Osteocyte (in vitro differentiated cells): ENCODE measurements around the gene TECPR1. TPM values are rescaled to one million over a fixed set of nuclear protein-coding genes. Genes with fewer than 3 reads are reported as not detected.
A peak's percentile ranks its signal among the peaks of the same experiment; 100 is the strongest.

Experiments
- DNase-seq: peaks from one replicate; pipeline ENCODE4 v3.0.0; 2021; ENCODE audit warnings: mixed read lengths; ENCODE audit not compliant: unreplicated experiment; ENCODE audit errors: extremely low spot score
- H3K27ac Mint-ChIP-seq: one replicate; pipeline ENCODE4 v1.8.0; 2021; ENCODE audit warnings: mild to moderate bottlenecking, mixed read lengths; ENCODE audit not compliant: unreplicated experiment
- H3K27me3 Mint-ChIP-seq: one replicate; pipeline ENCODE4 v1.8.0; 2021; ENCODE audit warnings: mixed read lengths; ENCODE audit not compliant: unreplicated experiment
- H3K36me3 Mint-ChIP-seq: one replicate; pipeline ENCODE4 v1.8.0; 2021; ENCODE audit warnings: mixed read lengths; ENCODE audit not compliant: unreplicated experiment
- H3K4me1 Mint-ChIP-seq: one replicate; pipeline ENCODE4 v1.8.0; 2021; ENCODE audit warnings: mixed read lengths; ENCODE audit not compliant: unreplicated experiment
- H3K4me3 Mint-ChIP-seq: one replicate; pipeline ENCODE4 v1.8.0; 2021; ENCODE audit warnings: mild to moderate bottlenecking, moderate library complexity, mixed read lengths; ENCODE audit not compliant: unreplicated experiment
- H3K9me3 Mint-ChIP-seq: one replicate; pipeline ENCODE4 v1.8.0; 2021; ENCODE audit warnings: mixed read lengths; ENCODE audit not compliant: unreplicated experiment
- CTCF ChIP-seq: fragments of 200-600 bp; sonication (generic); IDR thresholded peaks from 2 replicates; pipeline ENCODE4 v1.5.0; 2021; ENCODE audit warnings: antibody characterized with exemption, mild to moderate bottlenecking, moderate library complexity
- total RNA-seq: library from RNA; stranded (reverse); gene quantifications from 2 replicates; pipeline ENCODE4 v1.2.1, GENCODE V29; 2021

TECPR1 gene
- total RNA-seq, 1 donor from 2014 or later = 33.6 TPM

DNA sequence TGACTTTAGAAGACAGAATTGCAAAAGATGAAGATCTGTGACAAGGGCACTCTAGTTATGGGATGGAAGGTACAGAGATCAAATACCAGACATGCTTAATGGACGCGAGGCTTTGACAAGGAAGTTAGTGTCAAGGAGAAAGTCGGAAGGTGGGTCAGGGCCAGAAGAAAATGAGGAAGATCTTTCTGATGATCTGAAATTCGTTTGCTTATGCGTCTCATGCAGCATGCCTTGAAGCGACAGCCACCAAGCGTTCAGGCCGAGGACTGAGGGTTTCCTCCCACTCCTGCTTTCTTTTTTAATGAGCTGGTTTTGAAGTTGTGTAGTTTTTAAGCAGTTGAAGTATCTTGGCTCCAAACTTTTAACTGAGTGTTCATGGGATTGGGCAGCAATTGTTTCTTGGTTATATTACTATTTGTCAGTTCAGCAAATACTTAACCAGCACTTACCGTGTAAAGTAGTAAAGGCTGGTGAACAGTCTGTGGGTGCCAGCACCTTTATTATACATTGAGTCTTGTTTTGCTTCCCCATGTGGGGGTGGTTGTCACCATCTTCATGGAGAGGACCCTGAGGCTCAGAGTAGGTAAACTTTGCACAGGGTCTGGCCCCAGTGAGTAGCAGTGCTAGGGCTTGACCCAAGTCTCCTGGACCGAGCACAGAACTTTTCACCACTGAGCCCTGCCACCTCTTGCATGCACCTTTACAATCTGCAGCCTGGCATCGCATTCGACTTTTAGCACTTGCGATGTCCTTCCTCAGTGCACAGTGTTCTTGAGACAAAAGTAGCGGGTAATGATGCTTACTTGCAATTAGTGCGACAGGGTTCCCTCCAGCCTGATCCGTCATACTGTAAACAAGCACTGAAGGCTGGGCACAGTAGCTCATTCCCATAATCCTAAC lies 55.1 kb downstream of the TECPR1 start:
- Mint-ChIP-seq H3K4me1 (peaks cover 19% of the 10 kb centered on the region), H3K36me3 (peaks cover 25% of the 10 kb centered on the region), H3K4me3 (no peak overlapping the region), H3K9me3 (no peaks in the 10 kb centered on the region), H3K27me3 (no peaks in the 10 kb centered on the region), H3K27ac (no peak overlapping the region)
- TF ChIP-seq CTCF = no peak
- peak; percentile 71 for DNase-seq

GRCh38 chr7:98194672-98195457 lies 57.2 kb downstream of the TECPR1 start:
- no peak overlapping the region for H3K27ac Mint-ChIP-seq
- peaks cover 14% of the 10 kb centered on the region for H3K4me1 Mint-ChIP-seq
- no peaks in the 10 kb centered on the region for H3K27me3 Mint-ChIP-seq

GRCh38 chr7:98194186-98194585 lies 57.8 kb downstream of the TECPR1 start:
- H3K9me3 Mint-ChIP-seq = peaks cover 3% of the 10 kb centered on the region
- peaks cover 34% of the 10 kb centered on the region for H3K36me3 Mint-ChIP-seq
- H3K27me3 Mint-ChIP-seq = no peaks in the 10 kb centered on the region
- H3K27ac Mint-ChIP-seq = no peak overlapping the region
- TF ChIP-seq CTCF = no peak
- DNase-seq = no peak
- H3K4me3 Mint-ChIP-seq = no peak overlapping the region
- H3K4me1 Mint-ChIP-seq = peaks cover 11% of the 10 kb centered on the region

More at GRCh38 chr7:98194672-98195457, 57.2 kb downstream of the TECPR1 start:
- peak; percentile 69 for DNase-seq
- TF ChIP-seq CTCF = no peak
- Mint-ChIP-seq H3K4me3 (no peak overlapping the region), H3K36me3 (peaks cover 28% of the 10 kb centered on the region), H3K9me3 (no peaks in the 10 kb centered on the region)

- peaks cover 9% of the 10 kb centered on the region for H3K9me3 Mint-ChIP-seq
- H3K27me3 Mint-ChIP-seq = no peaks in the 10 kb centered on the region
- no peak for TF ChIP-seq CTCF
Observed at GRCh38 chr7:98193474-98194180, 58.4 kb downstream of the TECPR1 start.

More at GRCh38 chr7:98193474-98194180, 58.4 kb downstream of the TECPR1 start:
- Mint-ChIP-seq H3K27ac (no peak overlapping the region), H3K36me3 (peaks cover 40% of the 10 kb centered on the region), H3K4me1 (peaks cover 7% of the 10 kb centered on the region), H3K4me3 (no peak overlapping the region)
- no peak for DNase-seq
